ENCODE data around the gene BFSP1. TPM values are rescaled to one million over a fixed set of nuclear protein-coding genes. Genes with fewer than 3 reads are reported as not detected.

Gene BFSP1
- total and polyA plus RNA-seq, 2 of the 8 experiments (the other 6 are each of a cell fraction or from before 2014, with no cell fraction given) = 1.5 to 2.5 TPM

GRCh38 chr20:17568045-17568788 lies 37.0 kb upstream of the BFSP1 start:
- no peak for FAIRE-seq

More at GRCh38 chr20:17568045-17568788, 37.0 kb upstream of the BFSP1 start:
- Histone ChIP-seq H3K14ac (ENCODE audit: insufficient read length) (no peak overlapping the region), H3K56ac (replicated peaks; ENCODE audit: insufficient read length, low read depth, low read length) (no peak overlapping the region), H2BK5ac (ENCODE audit: low read depth, low read length) (peak overlapping the region; percentile 7; the same call in 1 of the 2 replicates), H3K27ac (ENCODE audit: low read depth, low read length) (peak overlapping the region; percentile 89), H3K9me3 (ENCODE audit: insufficient read depth in 2 of 2, low read depth in 1 of 2, low read length in 1 of 2) (no peaks in the 10 kb centered on the region), H3K4me1 (replicated peaks in 1 of 4; ENCODE audit: control insufficient read depth in 3 of 4, insufficient read depth in 4 of 4, low read length in 3 of 4) (peaks cover 3 to 21% (median 13%) of the 10 kb centered on the region in 4 experiments; a peak in 6 of 7 replicates), H3K18ac (ENCODE audit: extremely low read depth, low read length) (no peak overlapping the region; the same call in 1 of the 2 replicates), H4K8ac (ENCODE audit: extremely low read depth, insufficient read depth, low read length) (no peak overlapping the region), H3K23me2 (ENCODE audit: low read depth, low read length) (peaks cover 7% of the 10 kb centered on the region), H3K4me3 (ENCODE audit: extremely low read depth in 1 of 4, insufficient read depth in 2 of 4, low read depth in 3 of 4, low read length in 4 of 4) (peak overlapping the region; percentile 67 to 93 (median 85)), H4K5ac (ENCODE audit: insufficient read length, low read depth, low read length) (no peak overlapping the region), H3K79me2 (ENCODE audit: control insufficient read depth in 1 of 2, insufficient read depth in 2 of 2, low read length in 2 of 2) (peaks cover 10 to 32% of the 10 kb centered on the region in 2 experiments; a peak in 3 of 4 replicates), H4K91ac (replicated peaks; ENCODE audit: insufficient read length, low read length) (no peak overlapping the region), H2AFZ (ENCODE audit: low read length) (no peak overlapping the region), H3K79me1 (ENCODE audit: low read depth, low read length) (no peaks in the 10 kb centered on the region), H2BK15ac (ENCODE audit: low read length) (0 out of 2 replicates have a peak overlapping the region, but pooled peaks have one; percentile 14), H3K9ac (replicated peaks in 1 of 4; ENCODE audit: extremely low read depth in 1 of 4, low read depth in 3 of 4, low read length in 3 of 4) (peak overlapping the region in 3 of 4 experiments; percentile 21 to 80 (median 77); a peak in 6 of 7 replicates), H3K4me2 (ENCODE audit: insufficient read depth in 1 of 2, low read depth in 2 of 2, low read length in 2 of 2) (peak overlapping the region; percentile 80 to 91), H2AK5ac (ENCODE audit: low read depth, low read length) (peak overlapping the region; percentile 57; the same call in 1 of the 2 replicates), H2BK20ac (ENCODE audit: low read length) (no peak overlapping the region), H2BK12ac (ENCODE audit: low read depth, low read length) (no peak overlapping the region), H3K27me3 (replicated peaks in 1 of 4; ENCODE audit: control insufficient read depth in 3 of 4, extremely low read depth in 1 of 4, insufficient read depth in 3 of 4, low read length in 3 of 4) (no peaks in the 10 kb centered on the region), H3K23ac (ENCODE audit: insufficient read length) (no peak overlapping the region), H3K36me3 (ENCODE audit: control insufficient read depth in 2 of 4, insufficient read depth in 4 of 4, low read length in 3 of 4) (no peaks in the 10 kb centered on the region), H2BK120ac (replicated peaks; ENCODE audit: low read depth, low read length) (no peak overlapping the region), H4K20me1 (replicated peaks in 1 of 2; ENCODE audit: control insufficient read depth in 1 of 2, insufficient read depth in 2 of 2, low read length in 2 of 2) (peaks cover 0 to 7% of the 10 kb centered on the region in 2 experiments), H3K4ac (replicated peaks; ENCODE audit: insufficient read length, low read depth, low read length) (no peak overlapping the region)
- TF ChIP-seq TCF12 (IDR thresholded peaks at IDR 0.05; ENCODE audit: low read depth, low read length) = no peak
- no peak for TF ChIP-seq ATF3 (IDR thresholded peaks at IDR 0.05; ENCODE audit: insufficient read depth, low read depth, low read length)
- TF ChIP-seq MAX (IDR thresholded peaks at IDR 0.05) = no peak
- no peak for TF ChIP-seq EP300 (IDR thresholded peaks at IDR 0.05; ENCODE audit: borderline replicate concordance in 1 of 2, low read depth in 2 of 2, low read length in 2 of 2)
- TF ChIP-seq JUN (IDR thresholded peaks at IDR 0.05; ENCODE audit: low read depth, low read length) = no peak
- TF ChIP-seq POU5F1 (IDR thresholded peaks at IDR 0.05; ENCODE audit: low read depth, low read length) = no peak
- no peak for TF ChIP-seq SAP30 (IDR thresholded peaks at IDR 0.05; ENCODE audit: insufficient read depth, insufficient replicate concordance, low read length)
- no peak for TF ChIP-seq KDM1A (IDR thresholded peaks at IDR 0.05; ENCODE audit: borderline replicate concordance, low read length)
- no peak for TF ChIP-seq BACH1 (IDR thresholded peaks at IDR 0.05; ENCODE audit: low read length)
- no peak for TF ChIP-seq ZNF274 (IDR thresholded peaks at IDR 0.05; ENCODE audit: borderline replicate concordance, extremely low read depth, low read length)
- ChIA-PET POLR2A (ENCODE audit: partially characterized antibody) (interaction anchor here (1.1 kb wide), 1 partner anchor 10 kb away, joined by 6 read pairs; no protein-coding TSS in a partner anchor), CTCF (ENCODE audit: partially characterized antibody) (interaction anchor here (0.7 to 1.0 kb wide), 2 partner anchors 11 to 402 kb away, joined by 3 read pairs; no protein-coding TSS in a partner anchor)
- WGBS, 2 experiments (ENCODE audit: extremely low coverage in 1 of 2, insufficient coverage in 1 of 2, insufficient read length in 1 of 2, insufficient replicate concordance in 2 of 2, low coverage in 1 of 2, low lambda C conversion rate in 2 of 2, missing lambda C conversion rate in 1 of 2) = 60% methylated on average over 6 of the region's 6 CpGs; no CpG with 5 or more reads in 1 of the 2 experiments
- no peak for DNase-seq (ENCODE audit: low read depth in 1 of 2, low spot score in 2 of 2)
